ENCODE results near the gene C5.

C5 gene

GRCh38 chr9:120904061-120904977 is 145.8 kb downstream of the C5 start:
- no peak for DNase-seq

GRCh38 chr9:120902569-120903535 is 147.2 kb downstream of the C5 start:
- DNase-seq: peak; percentile 16

All from MV-4-11 (cell line).